WTC11 (cell line): ENCODE measurements around the gene ZCCHC14. TPM values are rescaled to one million over a fixed set of nuclear protein-coding genes. Genes with fewer than 3 reads are reported as not detected.

ENCODE experiments used
- ATAC-seq: fragments of 200-7000 bp; cut with Tn5 transposase; 2 replicates; pipeline ENCODE4 v1.10.0; 2021; ENCODE audit warnings: mild to moderate bottlenecking, moderate library complexity
- CTCF ChIA-PET: fragments of 300-600 bp; sonication (Branson Sonifier 250); formaldehyde crosslinking; loops from one replicate; lab custom pipeline; 2021; ENCODE audit warnings: antibody characterized with exemption; lab: Charles Lee
- POLR2A ChIA-PET: fragments of 350-600 bp; sonication (Branson Sonifier 250); formaldehyde crosslinking; loops from one replicate; lab custom pipeline; 2021; ENCODE audit warnings: antibody characterized with exemption; lab: Charles Lee
- DNase-seq: peaks from one replicate; pipeline ENCODE4 v3.0.0; 2021; ENCODE audit warnings: low spot score
- H3K27ac Mint-ChIP-seq: 2 replicates; pipeline ENCODE4 v1.8.0; 2021; ENCODE audit warnings: mixed read lengths
- H3K27me3 Mint-ChIP-seq: 2 replicates; pipeline ENCODE4 v1.8.0; 2021; ENCODE audit warnings: low read depth, mild to moderate bottlenecking, moderate library complexity, mixed read lengths
- H3K36me3 Mint-ChIP-seq: 2 replicates; pipeline ENCODE4 v1.8.0; 2021; ENCODE audit warnings: mixed read lengths
- H3K4me1 Mint-ChIP-seq: 2 replicates; pipeline ENCODE4 v1.8.0; 2022; ENCODE audit warnings: mixed read lengths
- H3K4me3 Mint-ChIP-seq: 2 replicates; pipeline ENCODE4 v1.8.0; 2021; ENCODE audit warnings: mild to moderate bottlenecking, moderate library complexity, mixed read lengths
- H3K9me3 Mint-ChIP-seq: 2 replicates; pipeline ENCODE4 v1.8.0; 2021; ENCODE audit warnings: mixed read lengths
- ARID4B ChIP-seq: sonication (generic); formaldehyde crosslinking; IDR thresholded peaks from 2 replicates; pipeline ENCODE4 v1.8.0; 2023; ENCODE audit warnings: missing genetic modification reagents, mild to moderate bottlenecking, borderline replicate concordance
- E2F4 ChIP-seq: sonication (generic); formaldehyde crosslinking; IDR thresholded peaks from 2 replicates; pipeline ENCODE4 v1.8.1; 2022; ENCODE audit warnings: low read depth, mild to moderate bottlenecking, moderate library complexity, missing genetic modification reagents, borderline replicate concordance
- FOXJ3 ChIP-seq: sonication (generic); formaldehyde crosslinking; IDR thresholded peaks from 2 replicates; pipeline ENCODE4 v1.9.0; 2021; ENCODE audit warnings: missing genetic modification reagents, mild to moderate bottlenecking, borderline replicate concordance
- FOXK1 ChIP-seq: sonication (generic); formaldehyde crosslinking; IDR thresholded peaks from 2 replicates; pipeline ENCODE4 v1.8.0; 2022; ENCODE audit warnings: mild to moderate bottlenecking, moderate library complexity, missing genetic modification reagents
- FOXP1 ChIP-seq: sonication (generic); formaldehyde crosslinking; IDR thresholded peaks from 2 replicates; pipeline ENCODE4 v1.8.0; 2022; ENCODE audit warnings: missing genetic modification reagents, mild to moderate bottlenecking, moderate library complexity, borderline replicate concordance
- GTF2I ChIP-seq: fragments of 250-450 bp; sonication (Bioruptor Pico); conservative IDR thresholded peaks from 2 replicates; pipeline ENCODE4 v1.4.0; 2021; ENCODE audit warnings: mild to moderate bottlenecking
- HMGXB4 ChIP-seq: sonication (generic); formaldehyde crosslinking; IDR thresholded peaks from 2 replicates; pipeline ENCODE4 v1.8.1; 2023; ENCODE audit warnings: mild to moderate bottlenecking, moderate library complexity, missing genetic modification reagents
- JUN ChIP-seq: sonication (generic); formaldehyde crosslinking; IDR thresholded peaks from 2 replicates; pipeline ENCODE4 v1.8.0; 2023; ENCODE audit warnings: mild to moderate bottlenecking, missing genetic modification reagents
- MXD4 ChIP-seq: fragments of 250-450 bp; sonication (Bioruptor Pico); IDR thresholded peaks from 2 replicates; pipeline ENCODE4 v1.8.0; 2021; ENCODE audit warnings: mild to moderate bottlenecking, moderate library complexity, borderline replicate concordance
- NFYB ChIP-seq: sonication (generic); formaldehyde crosslinking; conservative IDR thresholded peaks from 2 replicates; pipeline ENCODE4 v1.8.0; 2022; ENCODE audit warnings: low read depth, missing genetic modification reagents
- NR2C2 ChIP-seq: sonication (generic); formaldehyde crosslinking; IDR thresholded peaks from 2 replicates; pipeline ENCODE4 v1.8.0; 2022; ENCODE audit warnings: mild to moderate bottlenecking, missing genetic modification reagents
- SMAD3 ChIP-seq: sonication (generic); formaldehyde crosslinking; IDR thresholded peaks from 2 replicates; pipeline ENCODE4 v1.8.0; 2022; ENCODE audit warnings: missing genetic modification reagents, mild to moderate bottlenecking, borderline replicate concordance
- SMAD4 ChIP-seq: sonication (generic); formaldehyde crosslinking; IDR thresholded peaks from 2 replicates; pipeline ENCODE4 v1.8.0; 2022; ENCODE audit warnings: mild to moderate bottlenecking, missing genetic modification reagents
- SOX15 ChIP-seq: fragments of 250-450 bp; sonication (Bioruptor Pico); IDR thresholded peaks from 2 replicates; pipeline ENCODE4 v1.9.0; 2021; ENCODE audit warnings: mild to moderate bottlenecking
- TEAD1 ChIP-seq: sonication (generic); formaldehyde crosslinking; IDR thresholded peaks from 2 replicates; pipeline ENCODE4 v1.8.0; 2022; ENCODE audit warnings: mild to moderate bottlenecking, missing genetic modification reagents
- TEAD4 ChIP-seq: sonication (generic); formaldehyde crosslinking; IDR thresholded peaks from 2 replicates; pipeline ENCODE4 v1.8.0; 2022; ENCODE audit warnings: mild to moderate bottlenecking, missing genetic modification reagents
- ZNF121 ChIP-seq: sonication (generic); formaldehyde crosslinking; IDR thresholded peaks from 2 replicates; pipeline ENCODE4 v1.8.0; 2023; ENCODE audit warnings: missing genetic modification reagents
- ZNF138 ChIP-seq: sonication (generic); formaldehyde crosslinking; conservative IDR thresholded peaks from 2 replicates; pipeline ENCODE4 v1.8.1; 2022; ENCODE audit warnings: mild to moderate bottlenecking, moderate library complexity, missing genetic modification reagents
- ZNF219 ChIP-seq: sonication (generic); formaldehyde crosslinking; IDR thresholded peaks from 2 replicates; pipeline ENCODE4 v1.8.0; 2023; ENCODE audit warnings: missing genetic modification reagents, mild to moderate bottlenecking, borderline replicate concordance
- ZNF317 ChIP-seq: sonication (generic); formaldehyde crosslinking; IDR thresholded peaks from 2 replicates; pipeline ENCODE4 v1.8.1; 2023; ENCODE audit warnings: low read depth, mild to moderate bottlenecking, moderate library complexity, missing genetic modification reagents, borderline replicate concordance
- ZNF671 ChIP-seq: fragments of 250-450 bp; sonication (Bioruptor Pico); IDR thresholded peaks from 2 replicates; pipeline ENCODE4 v1.8.0; 2021; ENCODE audit warnings: mild to moderate bottlenecking
- ZSCAN18 ChIP-seq: fragments of 250-450 bp; sonication (Bioruptor Pico); IDR thresholded peaks from 2 replicates; pipeline ENCODE4 v2.1.2; 2022; ENCODE audit warnings: mild to moderate bottlenecking, moderate library complexity
- total RNA-seq: library from RNA; stranded (reverse); gene quantifications from 3 replicates; pipeline ENCODE4 v1.2.3, GENCODE V29; 2021

ZCCHC14 gene
- total RNA-seq, 1 experiment from 2014 or later, result 33.8 TPM

- DNase-seq, result no peak
- CTCF ChIA-PET, result interaction anchor here (1.3 kb wide), 1 partner anchor 163 kb away, joined by 5 read pairs; no protein-coding TSS in a partner anchor
- ATAC-seq, result no peak
- Mint-ChIP-seq H3K36me3 (peaks cover 45% of the 10 kb centered on the region), H3K9me3 (no peaks in the 10 kb centered on the region)
- TF ChIP-seq MXD4 (CRISPR knock-in tag) (no peak), ZNF121 (CRISPR knock-in tag) (no peak), FOXJ3 (CRISPR knock-in tag) (no peak), TEAD4 (CRISPR knock-in tag) (no peak), SMAD4 (no peak), FOXP1 (CRISPR knock-in tag) (no peak), ZSCAN18 (no peak), FOXK1 (no peak), NFYB (no peak), ZNF671 (no peak), ARID4B (CRISPR knock-in tag) (no peak), ZNF219 (no peak), JUN (CRISPR knock-in tag) (no peak)
- TF ChIP-seq, all 79 proteins: peak for 0
- no peak overlapping the region for H3K4me3 Mint-ChIP-seq
- H3K27me3 Mint-ChIP-seq, result no peaks in the 10 kb centered on the region
- no peaks in the 10 kb centered on the region for H3K4me1 Mint-ChIP-seq
- peak overlapping the region; percentile 84; the same call in 1 of the 2 replicates for H3K27ac Mint-ChIP-seq
- POLR2A ChIA-PET, result interaction anchor here (0.6 kb wide), 2 partner anchors 9 to 157 kb away, joined by 3 read pairs; no protein-coding TSS in a partner anchor
Measured at GRCh38 chr16:87407511-87408112, 85.2 kb downstream of the ZCCHC14 start.

- ChIA-PET CTCF (interaction anchor here (1.3 kb wide), 1 partner anchor 164 kb away, joined by 5 read pairs; no protein-coding TSS in a partner anchor), POLR2A (no interaction called here)
- H3K36me3 Mint-ChIP-seq, result peaks cover 41% of the 10 kb centered on the region
Measured at GRCh38 chr16:87406495-87407088, 86.2 kb downstream of the ZCCHC14 start.

More at GRCh38 chr16:87406495-87407088, 86.2 kb downstream of the ZCCHC14 start:
- Mint-ChIP-seq H3K4me1 (no peaks in the 10 kb centered on the region), H3K27me3 (no peaks in the 10 kb centered on the region), H3K4me3 (no peak overlapping the region), H3K9me3 (no peaks in the 10 kb centered on the region), H3K27ac (peak overlapping the region; percentile 80; the same call in 1 of the 2 replicates)
- ATAC-seq, result no peak
- DNase-seq, result no peak
- TF ChIP-seq GTF2I (CRISPR knock-in tag) (no peak), HMGXB4 (CRISPR knock-in tag) (no peak), ZNF317 (CRISPR knock-in tag) (no peak), NR2C2 (no peak), ARID4B (CRISPR knock-in tag) (no peak), JUN (CRISPR knock-in tag) (no peak), SMAD3 (CRISPR knock-in tag) (no peak), ZNF138 (no peak), SOX15 (no peak), E2F4 (CRISPR knock-in tag) (no peak), TEAD1 (CRISPR knock-in tag) (no peak)
- TF ChIP-seq, all 79 proteins: peak for 0
